ENCODE results near the gene BANF2.

DNA sequence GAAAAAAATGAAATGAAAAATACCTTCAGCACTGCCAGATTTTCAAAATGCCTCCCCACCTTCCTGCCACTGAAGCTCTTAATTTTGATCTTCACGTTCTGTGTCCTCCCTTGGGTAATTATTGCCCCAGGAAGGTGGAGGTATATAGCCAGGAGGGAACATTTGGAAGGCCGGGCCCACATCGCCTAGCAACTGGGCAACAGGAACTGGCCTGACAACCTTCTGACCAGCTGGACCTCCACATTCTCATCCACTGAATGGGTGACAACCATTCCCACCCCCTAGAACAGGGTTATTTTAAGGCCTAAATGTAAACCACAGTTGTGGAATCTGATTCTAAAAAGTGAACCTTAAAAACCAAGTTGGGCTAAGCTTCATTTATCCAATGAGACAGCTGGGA lies 20.9 kb upstream of the BANF2 start:
- TF ChIP-seq FOXM1 (IDR thresholded peaks at IDR 0.05; ENCODE audit: borderline replicate concordance) (no peak), CTBP1 (IDR thresholded peaks at IDR 0.05; ENCODE audit: borderline replicate concordance) (no peak), BHLHE40 (IDR thresholded peaks at IDR 0.05; ENCODE audit: borderline replicate concordance) (no peak), SP1 (IDR thresholded peaks at IDR 0.05) (no peak), ARNT (IDR thresholded peaks at IDR 0.05) (no peak), HDGF (IDR thresholded peaks at IDR 0.05; ENCODE audit: borderline replicate concordance) (no peak), SUZ12 (IDR thresholded peaks at IDR 0.05) (no peak), FOXA1 (IDR thresholded peaks at IDR 0.05) (no peak), L3MBTL2 (conservative IDR thresholded peaks at IDR 0.05) (no peak), ZNF384 (IDR thresholded peaks at IDR 0.05) (no peak), NFRKB (IDR thresholded peaks at IDR 0.05) (no peak), TARDBP (IDR thresholded peaks at IDR 0.05) (no peak)
- TF ChIP-seq, protein P1, sequence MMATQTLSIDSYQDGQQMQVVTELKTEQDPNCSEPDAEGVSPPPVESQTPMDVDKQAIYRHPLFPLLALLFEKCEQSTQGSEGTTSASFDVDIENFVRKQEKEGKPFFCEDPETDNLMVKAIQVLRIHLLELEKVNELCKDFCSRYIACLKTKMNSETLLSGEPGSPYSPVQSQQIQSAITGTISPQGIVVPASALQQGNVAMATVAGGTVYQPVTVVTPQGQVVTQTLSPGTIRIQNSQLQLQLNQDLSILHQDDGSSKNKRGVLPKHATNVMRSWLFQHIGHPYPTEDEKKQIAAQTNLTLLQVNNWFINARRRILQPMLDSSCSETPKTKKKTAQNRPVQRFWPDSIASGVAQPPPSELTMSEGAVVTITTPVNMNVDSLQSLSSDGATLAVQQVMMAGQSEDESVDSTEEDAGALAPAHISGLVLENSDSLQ (IDR thresholded peaks at IDR 0.05), result no peak
